DOHH2 (cell line): ENCODE data around the gene ANO9.
"Not testable (repeated sequence)": the region's sequence is repeated elsewhere in the genome, so short reads cannot be mapped to it uniquely, and the experiment has no call there.

Experiments
- H3F3A ChIP-seq: fragments of 200-600 bp; sonication (generic), shearing (Covaris generic); 2 replicates; pipeline ENCODE4 v1.6.0; 2016; ENCODE audit warnings: antibody characterized with exemption, mild to moderate bottlenecking; ENCODE audit not compliant: control insufficient read depth, insufficient read depth
- H3K27ac ChIP-seq: fragments of 200-600 bp; sonication (generic); 2 replicates; pipeline ENCODE4 v1.5.1; 2014; ENCODE audit warnings: low read depth, mild to moderate bottlenecking, low read length, moderate library complexity
- H3K27me3 ChIP-seq: fragments of 200-600 bp; sonication (generic); 2 replicates; pipeline ENCODE4 v1.6.1; 2014; ENCODE audit warnings: mild to moderate bottlenecking, low read length, mixed read lengths; ENCODE audit not compliant: control insufficient read depth
- H3K36me3 ChIP-seq: fragments of 200-600 bp; sonication (generic); 2 replicates; pipeline ENCODE4 v1.6.1; 2014; ENCODE audit warnings: mild to moderate bottlenecking, low read length, moderate library complexity, mixed read lengths; ENCODE audit not compliant: control insufficient read depth
- H3K4me1 ChIP-seq: fragments of 200-600 bp; sonication (generic); 2 replicates; pipeline ENCODE4 v1.6.1; 2014; ENCODE audit warnings: mild to moderate bottlenecking, low read length, mixed read lengths; ENCODE audit not compliant: control insufficient read depth
- H3K4me2 ChIP-seq: fragments of 200-600 bp; sonication (generic); 2 replicates; pipeline ENCODE4 v1.6.0; 2014; ENCODE audit warnings: mild to moderate bottlenecking, low read length, moderate library complexity
- H3K4me3 ChIP-seq: fragments of 200-600 bp; sonication (generic); 2 replicates; pipeline ENCODE4 v1.5.1; 2014; ENCODE audit warnings: mild to moderate bottlenecking, low read length, mixed read lengths
- H3K79me2 ChIP-seq: fragments of 200-600 bp; sonication (generic); 2 replicates; pipeline ENCODE4 v1.6.1; 2014; ENCODE audit warnings: mild to moderate bottlenecking, low read length, mixed read lengths; ENCODE audit not compliant: control insufficient read depth
- H3K9me2 ChIP-seq: fragments of 200-600 bp; sonication (generic); replicated peaks from 2 replicates; pipeline ENCODE4 v1.6.1; 2014; ENCODE audit warnings: mild to moderate bottlenecking, low read length, mixed read lengths; ENCODE audit not compliant: control insufficient read depth
- H3K9me3 ChIP-seq: fragments of 200-600 bp; sonication (generic); 2 replicates; pipeline ENCODE4 v1.6.1; 2014; ENCODE audit warnings: antibody characterized with exemption, low read length, mixed read lengths; ENCODE audit not compliant: control insufficient read depth, insufficient read depth
- H4K20me1 ChIP-seq: fragments of 200-600 bp; sonication (generic); 2 replicates; pipeline ENCODE4 v1.6.0; 2014; ENCODE audit warnings: low read depth, mild to moderate bottlenecking, antibody characterized with exemption, low read length, moderate library complexity; ENCODE audit not compliant: control insufficient read depth, insufficient read depth
- EZH2phosphoT487 ChIP-seq: fragments of 200-600 bp; sonication (generic); IDR thresholded peaks from 2 replicates; pipeline ENCODE4 v1.6.1; 2017; ENCODE audit warnings: borderline replicate concordance, mild to moderate bottlenecking, antibody characterized with exemption, low read length, moderate library complexity, mixed read lengths
- TF ChIP-seq, protein P1 (sequence below): fragments of 200-600 bp; sonication (generic); IDR thresholded peaks from one replicate; pipeline ENCODE4 v1.5.1; 2014; ENCODE audit warnings: antibody characterized with exemption, mild to moderate bottlenecking, low read depth, low read length; ENCODE audit not compliant: poor library complexity, severe bottlenecking

ANO9 gene

DNA sequence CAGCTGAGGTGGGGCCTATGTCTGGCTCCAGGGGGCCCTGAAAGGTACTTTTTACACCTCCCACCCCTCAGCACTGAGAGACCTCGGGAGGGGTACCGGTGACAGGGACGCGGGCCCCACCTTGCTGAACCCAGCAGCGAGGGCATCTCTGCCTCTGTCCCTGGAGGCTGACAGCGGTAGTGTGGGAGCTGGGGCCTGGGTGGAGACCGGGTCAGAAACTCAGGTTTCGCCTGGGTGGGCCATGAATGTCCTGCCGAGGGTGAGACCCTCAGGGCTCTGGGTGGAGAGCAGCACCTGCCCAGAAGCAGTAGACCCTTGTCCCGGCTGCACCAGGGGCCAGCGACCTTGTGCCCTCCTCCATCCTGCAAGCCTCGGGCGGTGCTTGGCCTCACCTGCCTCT is 30.5 kb upstream of the ANO9 start:
- Histone ChIP-seq H3K27me3 (no peaks in the 10 kb centered on the region), H3K36me3 (peaks cover 3% of the 10 kb centered on the region; the same call in 1 of the 2 replicates), H3K9me3 (no peaks in the 10 kb centered on the region), H3K4me2 (no peak overlapping the region), H3F3A (no peaks in the 10 kb centered on the region), H3K4me1 (no peaks in the 10 kb centered on the region), H3K79me2 (0 out of 2 replicates have a peak, but pooled peaks cover 4% of the 10 kb centered on the region), H3K4me3 (no peak overlapping the region), H3K27ac (no peak overlapping the region), H3K9me2 (no peaks in the 10 kb centered on the region), H4K20me1 (no peaks in the 10 kb centered on the region)
- TF ChIP-seq, protein P1, sequence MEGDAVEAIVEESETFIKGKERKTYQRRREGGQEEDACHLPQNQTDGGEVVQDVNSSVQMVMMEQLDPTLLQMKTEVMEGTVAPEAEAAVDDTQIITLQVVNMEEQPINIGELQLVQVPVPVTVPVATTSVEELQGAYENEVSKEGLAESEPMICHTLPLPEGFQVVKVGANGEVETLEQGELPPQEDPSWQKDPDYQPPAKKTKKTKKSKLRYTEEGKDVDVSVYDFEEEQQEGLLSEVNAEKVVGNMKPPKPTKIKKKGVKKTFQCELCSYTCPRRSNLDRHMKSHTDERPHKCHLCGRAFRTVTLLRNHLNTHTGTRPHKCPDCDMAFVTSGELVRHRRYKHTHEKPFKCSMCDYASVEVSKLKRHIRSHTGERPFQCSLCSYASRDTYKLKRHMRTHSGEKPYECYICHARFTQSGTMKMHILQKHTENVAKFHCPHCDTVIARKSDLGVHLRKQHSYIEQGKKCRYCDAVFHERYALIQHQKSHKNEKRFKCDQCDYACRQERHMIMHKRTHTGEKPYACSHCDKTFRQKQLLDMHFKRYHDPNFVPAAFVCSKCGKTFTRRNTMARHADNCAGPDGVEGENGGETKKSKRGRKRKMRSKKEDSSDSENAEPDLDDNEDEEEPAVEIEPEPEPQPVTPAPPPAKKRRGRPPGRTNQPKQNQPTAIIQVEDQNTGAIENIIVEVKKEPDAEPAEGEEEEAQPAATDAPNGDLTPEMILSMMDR: no peak
- TF ChIP-seq EZH2phosphoT487: no peak

DNA sequence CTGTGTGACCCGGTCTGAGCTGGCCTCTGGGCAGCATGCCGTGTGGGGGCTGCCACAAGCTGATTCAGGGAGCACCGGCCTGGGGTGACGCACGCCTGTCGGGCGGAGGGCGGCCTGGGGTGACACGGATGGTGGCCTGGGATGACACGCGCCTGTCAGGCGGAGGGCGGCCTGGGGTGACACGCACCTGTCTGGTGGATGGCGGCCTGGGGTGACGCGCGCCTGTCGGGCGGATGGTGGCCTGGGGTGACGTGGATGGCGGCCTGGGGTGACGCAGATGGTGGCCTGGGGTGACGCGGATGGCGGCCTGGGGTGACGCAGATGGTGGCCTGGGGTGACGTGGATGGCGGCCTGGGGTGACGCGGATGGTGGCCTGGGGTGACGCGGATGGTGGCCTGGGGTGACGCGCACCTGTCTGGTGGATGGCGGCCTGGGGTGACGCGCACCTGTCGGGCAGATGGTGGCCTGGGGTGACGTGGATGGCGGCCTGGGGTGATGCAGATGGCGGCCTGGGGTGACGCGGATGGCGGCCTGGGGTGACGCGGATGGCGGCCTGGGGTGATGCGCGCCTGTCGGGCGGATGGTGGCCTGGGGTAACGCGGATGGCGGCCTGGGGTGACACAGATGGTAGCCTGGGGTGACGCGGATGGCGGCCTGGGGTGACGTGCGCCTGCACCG is 29.8 kb upstream of the ANO9 start:
- Histone ChIP-seq H3F3A (no peaks in the 10 kb centered on the region), H3K36me3 (peaks cover 3% of the 10 kb centered on the region; the same call in 1 of the 2 replicates), H3K9me2 (no peaks in the 10 kb centered on the region), H3K27ac (no peak overlapping the region), H3K4me2 (no peak overlapping the region), H3K4me3 (no peak overlapping the region), H3K27me3 (no peaks in the 10 kb centered on the region), H4K20me1 (no peaks in the 10 kb centered on the region), H3K9me3 (no peaks in the 10 kb centered on the region), H3K79me2 (0 out of 2 replicates have a peak, but pooled peaks cover 4% of the 10 kb centered on the region), H3K4me1 (no peaks in the 10 kb centered on the region)
- TF ChIP-seq, protein P1: no peak
- no peak for TF ChIP-seq EZH2phosphoT487

DNA sequence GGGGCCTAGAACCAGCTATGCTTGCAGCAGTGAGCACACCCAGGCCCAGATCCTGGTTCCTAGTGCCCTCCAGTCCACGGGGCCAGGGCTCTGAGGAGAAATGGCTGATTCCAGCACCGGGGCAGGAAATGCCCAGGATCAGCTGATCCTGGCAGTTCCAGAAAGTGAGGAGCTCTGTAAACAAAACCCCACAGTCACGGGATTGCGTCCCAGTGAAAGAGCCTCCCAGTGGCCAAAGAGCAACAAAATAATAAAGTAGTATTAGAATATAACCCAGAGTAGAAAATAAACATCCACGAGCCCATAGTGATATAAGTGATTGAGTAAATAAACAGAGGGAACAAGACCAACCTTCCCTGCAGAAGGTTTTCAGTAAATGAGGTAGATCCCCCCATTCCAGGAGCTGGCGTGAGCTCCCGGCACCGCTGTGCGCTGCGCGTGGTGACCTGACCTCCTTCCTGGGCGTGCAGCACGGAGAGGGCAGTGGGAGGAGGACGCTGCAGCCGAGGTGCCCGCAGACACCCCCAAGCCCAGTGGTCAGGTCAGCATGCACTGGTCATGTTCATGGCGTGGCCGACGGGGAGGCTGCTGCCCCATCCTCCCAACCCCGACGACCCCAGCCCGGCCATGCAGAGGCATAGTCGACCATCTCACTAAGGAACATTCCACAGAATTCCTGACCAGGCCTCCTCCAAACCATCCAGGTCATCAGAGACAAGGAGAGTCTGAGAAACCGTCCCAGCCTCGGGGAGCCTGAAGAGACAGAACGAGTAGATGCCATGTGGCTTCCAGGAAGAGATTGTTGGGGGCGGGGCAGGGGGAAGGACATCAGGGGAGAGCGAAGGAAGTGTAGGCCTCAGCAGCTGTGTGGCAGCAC is 28.1 kb upstream of the ANO9 start:
- 0 out of 2 replicates have a peak, but pooled peaks cover 3% of the 10 kb centered on the region for H3K79me2 ChIP-seq
- H3K4me3 ChIP-seq: no peak overlapping the region

DNA sequence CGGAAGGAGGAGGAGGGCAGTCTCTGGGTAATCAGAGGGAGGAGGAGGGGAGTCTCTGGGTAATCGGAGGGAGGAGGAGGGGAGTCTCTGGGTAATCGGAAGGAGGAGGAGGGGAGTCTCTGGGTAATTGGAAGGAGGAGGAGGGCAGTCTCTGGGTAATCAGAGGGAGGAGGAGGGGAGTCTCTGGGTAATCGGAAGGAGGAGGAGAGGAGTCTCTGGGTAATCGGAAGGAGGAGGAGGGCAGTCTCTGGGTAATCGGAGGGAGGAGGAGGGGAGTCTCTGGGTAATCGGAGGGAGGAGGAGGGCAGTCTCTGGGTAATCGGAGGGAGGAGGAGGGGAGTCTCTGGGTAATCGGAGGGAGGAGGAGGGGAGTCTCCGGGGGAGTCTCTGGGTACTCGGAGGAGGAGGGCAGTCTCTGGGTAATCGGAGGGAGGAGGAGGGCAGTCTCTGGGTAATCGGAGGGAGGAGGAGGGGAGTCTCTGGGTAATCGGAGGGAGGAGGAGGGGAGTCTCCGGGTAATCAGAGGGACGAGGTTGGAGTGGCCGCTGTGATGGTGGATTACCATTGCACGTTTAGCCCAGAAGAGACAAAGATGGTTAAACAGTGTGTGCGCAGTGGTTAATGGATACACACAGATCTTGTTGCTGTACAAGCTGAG is 27.3 kb upstream of the ANO9 start:
- not testable (repeated sequence) for H3K4me2 ChIP-seq, H3K9me3 ChIP-seq, H3K79me2 ChIP-seq, H3K4me3 ChIP-seq, H3K9me2 ChIP-seq, H4K20me1 ChIP-seq, H3K27ac ChIP-seq, H3K4me1 ChIP-seq, H3K36me3 ChIP-seq, H3F3A ChIP-seq, H3K27me3 ChIP-seq

More for the DNA sequence above, 28.1 kb upstream of the ANO9 start:
- H3K36me3 ChIP-seq: peaks cover 7% of the 10 kb centered on the region; the same call in 1 of the 2 replicates
- H3K27me3 ChIP-seq: no peaks in the 10 kb centered on the region
- no peaks in the 10 kb centered on the region for H3F3A ChIP-seq
- no peaks in the 10 kb centered on the region for H4K20me1 ChIP-seq
- no peaks in the 10 kb centered on the region for H3K9me2 ChIP-seq
- TF ChIP-seq, protein P1: no peak
- no peak for TF ChIP-seq EZH2phosphoT487
- H3K4me1 ChIP-seq: no peaks in the 10 kb centered on the region
- H3K27ac ChIP-seq: no peak overlapping the region
- H3K9me3 ChIP-seq: no peaks in the 10 kb centered on the region
- no peak overlapping the region for H3K4me2 ChIP-seq
